ENCODE measurements around the gene HECTD4. TPM values are rescaled to one million over a fixed set of nuclear protein-coding genes. Genes with fewer than 3 reads are reported as not detected.

The HECTD4 gene
- total and polyA plus RNA-seq, 5 donors = 11.1 to 26.6 (median 25.4) TPM

DNA sequence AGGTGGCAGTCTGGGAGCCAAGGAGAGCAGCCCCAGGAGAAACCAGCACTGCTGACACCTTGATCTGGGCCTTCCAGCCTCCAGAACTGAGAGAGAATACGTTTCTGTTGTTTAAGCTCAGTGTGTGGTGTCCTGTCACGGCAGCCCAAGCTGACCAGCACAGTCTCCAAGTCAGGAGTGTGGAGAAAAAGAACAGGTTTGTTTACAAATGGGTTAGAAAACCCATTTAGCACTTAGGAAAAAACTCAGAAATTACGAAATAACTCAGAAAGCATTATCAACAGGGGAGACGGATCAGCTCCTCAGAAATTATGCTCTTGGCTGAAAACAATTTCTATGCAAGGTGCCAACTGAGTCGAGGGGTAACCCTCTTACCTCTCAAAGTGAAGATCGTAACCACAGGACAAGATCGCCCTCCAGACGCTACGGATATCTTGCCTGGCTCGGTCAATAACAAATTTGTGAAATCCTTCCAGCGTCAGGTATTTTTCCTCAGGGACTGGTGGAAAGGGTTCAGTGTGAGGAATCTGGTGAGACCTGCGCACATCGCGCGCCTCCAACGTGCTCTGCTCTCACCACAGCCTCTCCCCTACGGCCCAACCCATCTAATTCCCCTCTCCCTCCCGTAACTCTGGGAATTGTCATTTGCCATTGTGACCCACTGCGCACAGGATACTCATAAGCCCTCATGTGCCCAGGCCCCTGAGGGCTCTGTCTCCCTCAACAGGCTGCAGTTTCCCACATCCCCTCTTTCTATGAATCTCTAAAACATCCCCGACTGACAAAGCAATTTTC, 206.7 kb downstream of the HECTD4 start:
- ATAC-seq = no peak
- DNase-seq = no peak
- 94% methylated on average over 20 of the region's 20 CpGs for WGBS

DNA sequence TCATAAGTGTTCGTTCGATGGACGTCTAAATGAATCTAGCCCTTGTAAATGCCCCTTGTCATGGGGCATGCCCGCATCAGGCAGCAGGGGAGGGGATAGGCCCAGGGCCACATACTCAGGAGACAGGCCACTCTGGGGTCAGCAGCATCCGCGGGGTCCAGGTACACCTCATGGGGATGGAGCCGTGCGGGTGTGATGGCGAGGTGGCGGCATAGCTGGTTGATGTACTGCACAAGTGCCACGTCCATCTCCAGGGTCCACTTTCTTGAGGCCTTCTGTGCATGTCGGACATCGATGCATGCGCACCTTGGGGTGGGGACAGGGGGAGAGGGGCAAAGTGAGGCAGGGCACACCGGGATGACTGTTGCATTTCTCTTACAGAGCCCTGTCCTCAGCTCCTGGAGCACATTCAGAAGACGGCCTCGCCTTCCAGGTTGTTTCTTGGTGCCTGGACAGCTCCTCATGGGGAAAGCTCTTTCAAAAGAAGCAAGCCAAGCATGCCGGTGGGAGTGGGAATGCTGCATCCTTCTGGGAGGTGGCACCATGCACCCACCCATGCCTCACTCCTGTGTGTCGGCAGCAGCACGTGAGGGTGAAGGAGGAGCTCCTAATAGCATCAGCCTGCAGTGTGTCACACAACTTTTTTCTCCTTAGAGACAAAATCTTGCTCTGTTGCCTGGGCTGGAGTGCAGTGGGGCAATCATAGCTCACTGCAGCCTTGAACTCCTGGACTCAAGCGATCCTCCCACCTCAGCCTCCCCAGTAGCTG, 209.5 kb downstream of the HECTD4 start:
- H3K27ac ChIP-seq (ENCODE audit: low read length) = no peak overlapping the region
- H3K9me3 ChIP-seq (ENCODE audit: control insufficient read depth, low read length) = no peaks in the 10 kb centered on the region
- no peak for ATAC-seq
- 96% methylated on average over 21 of the region's 21 CpGs for WGBS
- no peaks in the 10 kb centered on the region for H3K4me1 ChIP-seq (ENCODE audit: control insufficient read depth, insufficient read depth, low read length)
- peak in 1 of 3 donors; percentile 17 for DNase-seq
- intact Hi-C loops (cut with DNase I) = no loop called here
- no peaks in the 10 kb centered on the region for H3K27me3 ChIP-seq (ENCODE audit: control insufficient read depth, insufficient read depth)
- no peak overlapping the region for H3K4me3 ChIP-seq (ENCODE audit: low read length)

More for the DNA sequence above, 206.7 kb downstream of the HECTD4 start:
- H3K4me1 ChIP-seq (ENCODE audit: control insufficient read depth, insufficient read depth, low read length) = no peaks in the 10 kb centered on the region
- intact Hi-C loops (cut with DNase I) = no loop called here
- no peak overlapping the region for H3K27ac ChIP-seq (ENCODE audit: low read length)
- no peaks in the 10 kb centered on the region for H3K27me3 ChIP-seq (ENCODE audit: control insufficient read depth, insufficient read depth)
- H3K4me3 ChIP-seq (ENCODE audit: low read length) = no peak overlapping the region
- no peaks in the 10 kb centered on the region for H3K9me3 ChIP-seq (ENCODE audit: control insufficient read depth, low read length)

DNA sequence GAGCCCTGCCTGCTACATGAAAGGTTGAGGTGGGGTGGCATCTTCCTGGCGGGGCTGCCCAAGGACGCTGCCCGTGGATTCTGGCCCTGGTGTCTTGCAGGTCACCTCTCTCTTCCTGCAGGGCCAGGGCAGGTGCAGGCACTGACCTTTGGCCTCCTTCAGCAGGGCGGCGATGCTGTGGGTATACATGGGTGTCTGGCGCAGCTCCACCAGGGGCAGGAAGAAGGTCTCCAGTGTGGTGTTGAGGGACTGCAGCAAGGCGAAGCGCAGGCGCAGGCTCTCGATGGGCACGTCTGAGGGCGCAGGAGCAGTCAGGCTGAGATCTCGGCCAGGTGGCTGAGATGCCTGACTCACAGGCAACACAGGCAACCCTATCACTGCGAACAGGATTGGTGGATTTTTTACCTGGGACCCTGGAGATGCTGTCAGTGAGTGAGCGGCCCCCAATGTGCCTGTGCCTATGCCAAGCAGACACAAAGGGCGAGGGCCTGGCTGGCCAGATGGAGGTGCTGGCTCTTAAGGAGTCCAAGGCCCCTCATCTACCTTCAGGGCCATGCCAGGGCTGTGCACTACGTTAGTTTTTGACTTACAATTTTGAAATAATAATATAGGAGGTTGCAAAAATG, 211.1 kb downstream of the HECTD4 start:
- no peak for ATAC-seq

GRCh38 chr12:112170376-112170775, 211.9 kb downstream of the HECTD4 start:
- H3K27ac ChIP-seq (ENCODE audit: low read length) = no peak overlapping the region
- H3K9me3 ChIP-seq (ENCODE audit: control insufficient read depth, low read length) = no peaks in the 10 kb centered on the region
- no peaks in the 10 kb centered on the region for H3K27me3 ChIP-seq (ENCODE audit: control insufficient read depth, insufficient read depth)
- ATAC-seq = peak in 1 of 2 donors; percentile 67
- no peak overlapping the region for H3K4me3 ChIP-seq (ENCODE audit: low read length)
- DNase-seq = peak in 1 of 3 donors; percentile 64
- intact Hi-C loops (cut with DNase I) = no loop called here
- 59% methylated on average over 8 of the region's 8 CpGs for WGBS
- no peaks in the 10 kb centered on the region for H3K4me1 ChIP-seq (ENCODE audit: control insufficient read depth, insufficient read depth, low read length)

More for the DNA sequence above, 211.1 kb downstream of the HECTD4 start:
- Histone ChIP-seq H3K4me3 (ENCODE audit: low read length) (no peak overlapping the region), H3K27me3 (ENCODE audit: control insufficient read depth, insufficient read depth) (no peaks in the 10 kb centered on the region), H3K27ac (ENCODE audit: low read length) (no peak overlapping the region), H3K9me3 (ENCODE audit: control insufficient read depth, low read length) (no peaks in the 10 kb centered on the region), H3K4me1 (ENCODE audit: control insufficient read depth, insufficient read depth, low read length) (no peaks in the 10 kb centered on the region)
- 94% methylated on average over 17 of the region's 17 CpGs for WGBS
- intact Hi-C loops (cut with DNase I) = no loop called here
- peak in 1 of 3 donors; percentile 52 for DNase-seq

GRCh38 chr12:112169966-112170365, 212.3 kb downstream of the HECTD4 start:
- Histone ChIP-seq H3K27ac (ENCODE audit: low read length) (no peak overlapping the region), H3K4me3 (ENCODE audit: low read length) (no peak overlapping the region), H3K4me1 (ENCODE audit: control insufficient read depth, insufficient read depth, low read length) (no peaks in the 10 kb centered on the region), H3K27me3 (ENCODE audit: control insufficient read depth, insufficient read depth) (no peaks in the 10 kb centered on the region), H3K9me3 (ENCODE audit: control insufficient read depth, low read length) (no peaks in the 10 kb centered on the region)
- intact Hi-C loops (cut with DNase I) = no loop called here
- DNase-seq (peak in 1 of 3 donors; percentile 24), ATAC-seq (no peak)
- WGBS = 95% methylated on average over 7 of the region's 7 CpGs

DNA sequence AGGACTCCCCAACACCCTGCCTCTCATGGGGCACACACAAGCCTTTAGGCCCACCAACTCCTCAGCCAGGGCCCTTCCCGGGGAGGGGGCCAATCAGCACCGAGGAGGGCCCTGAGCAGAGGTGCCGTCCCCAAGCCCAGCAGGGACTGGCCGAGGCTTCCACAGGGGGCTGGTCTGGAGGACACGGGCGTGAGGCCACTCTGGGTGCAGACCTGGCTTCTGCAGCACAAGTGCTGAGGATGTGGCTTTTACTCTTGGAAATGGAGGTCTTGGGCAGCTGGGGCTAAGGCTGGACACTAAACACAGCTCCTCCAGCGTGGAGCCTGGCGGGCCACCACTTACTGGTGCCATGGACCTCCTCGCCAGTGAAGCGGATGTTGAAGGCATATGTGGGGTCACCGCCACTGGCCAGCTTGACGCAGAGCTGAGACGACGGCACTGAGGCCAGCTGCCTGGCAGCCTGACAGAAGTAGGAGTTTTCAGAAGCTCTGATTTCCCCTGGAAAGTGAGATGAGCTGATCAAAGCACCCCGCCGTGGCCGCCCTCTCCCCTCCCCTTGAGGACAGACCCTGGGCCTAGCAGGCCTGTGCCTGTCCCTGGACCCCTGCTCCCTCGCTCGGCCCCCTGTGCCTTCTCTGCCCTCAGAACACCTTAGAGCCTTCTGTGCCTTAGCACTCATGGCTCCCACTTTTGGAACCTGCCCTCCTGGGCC, 212.9 kb downstream of the HECTD4 start:
- Histone ChIP-seq H3K4me3 (ENCODE audit: low read length) (no peak overlapping the region), H3K4me1 (ENCODE audit: control insufficient read depth, insufficient read depth, low read length) (no peaks in the 10 kb centered on the region), H3K9me3 (ENCODE audit: control insufficient read depth, low read length) (no peaks in the 10 kb centered on the region), H3K27me3 (ENCODE audit: control insufficient read depth, insufficient read depth) (no peaks in the 10 kb centered on the region), H3K27ac (ENCODE audit: low read length) (no peak overlapping the region)
- no peak for ATAC-seq
- peak in 1 of 3 donors; percentile 34 for DNase-seq
- WGBS = 88% methylated on average over 19 of the region's 19 CpGs
- intact Hi-C loops (cut with DNase I) = no loop called here

DNA sequence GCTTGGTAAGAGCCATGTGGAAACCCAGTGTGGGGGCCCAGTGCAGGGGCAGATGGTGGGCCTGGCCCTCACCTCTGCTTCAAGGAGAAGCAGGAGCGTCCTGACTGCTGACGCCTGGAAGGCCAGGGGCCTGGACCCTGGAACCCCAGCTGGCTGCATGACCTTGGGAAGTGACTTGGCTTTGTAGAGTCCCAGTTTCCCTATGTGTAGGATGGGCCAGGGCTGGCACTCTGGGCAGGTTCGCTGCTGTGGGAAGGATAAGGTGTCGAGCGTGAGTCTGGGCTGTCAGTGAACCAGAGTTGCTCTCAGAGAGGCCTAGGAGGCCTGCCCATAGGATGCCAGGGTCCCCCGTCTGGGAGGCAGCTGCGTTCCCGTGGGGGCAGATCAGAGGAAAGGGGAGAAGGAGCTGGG, 213.7 kb downstream of the HECTD4 start:
- WGBS = 89% methylated on average over 8 of the region's 8 CpGs
- H3K27me3 ChIP-seq (ENCODE audit: control insufficient read depth, insufficient read depth) = no peaks in the 10 kb centered on the region
- ATAC-seq = no peak
- H3K4me3 ChIP-seq (ENCODE audit: low read length) = no peak overlapping the region
- no peak for DNase-seq
- H3K9me3 ChIP-seq (ENCODE audit: control insufficient read depth, low read length) = no peaks in the 10 kb centered on the region
- no peak overlapping the region for H3K27ac ChIP-seq (ENCODE audit: low read length)
- intact Hi-C loops (cut with DNase I) = no loop called here
- H3K4me1 ChIP-seq (ENCODE audit: control insufficient read depth, insufficient read depth, low read length) = no peaks in the 10 kb centered on the region

- no peak for DNase-seq
- no peak for ATAC-seq
These were observed 214.3 kb downstream of the HECTD4 start for GRCh38 chr12:112167718-112168525.

GRCh38 chr12:112167031-112167461, 215.2 kb downstream of the HECTD4 start:
- no peaks in the 10 kb centered on the region for H3K27me3 ChIP-seq (ENCODE audit: control insufficient read depth, insufficient read depth)
- no peaks in the 10 kb centered on the region for H3K9me3 ChIP-seq (ENCODE audit: control insufficient read depth, low read length)
- H3K27ac ChIP-seq (ENCODE audit: low read length) = no peak overlapping the region
- H3K4me3 ChIP-seq (ENCODE audit: low read length) = no peak overlapping the region
- intact Hi-C loops (cut with DNase I) = no loop called here
- H3K4me1 ChIP-seq (ENCODE audit: control insufficient read depth, insufficient read depth, low read length) = no peaks in the 10 kb centered on the region
- no peak for DNase-seq
- 96% methylated on average over 12 of the region's 12 CpGs for WGBS
- ATAC-seq = no peak

More at GRCh38 chr12:112167718-112168525, 214.3 kb downstream of the HECTD4 start:
- Histone ChIP-seq H3K4me1 (ENCODE audit: control insufficient read depth, insufficient read depth, low read length) (no peaks in the 10 kb centered on the region), H3K4me3 (ENCODE audit: low read length) (no peak overlapping the region), H3K27ac (ENCODE audit: low read length) (no peak overlapping the region), H3K27me3 (ENCODE audit: control insufficient read depth, insufficient read depth) (no peaks in the 10 kb centered on the region), H3K9me3 (ENCODE audit: control insufficient read depth, low read length) (no peaks in the 10 kb centered on the region)
- intact Hi-C loops (cut with DNase I) = no loop called here
- 92% methylated on average over 32 of the region's 32 CpGs for WGBS
